Lower lobe of right lung (tissue), 2 donors: ENCODE results near the gene TMEM134. TPM values are rescaled to one million over a fixed set of nuclear protein-coding genes. Genes with fewer than 3 reads are reported as not detected.
A peak's percentile ranks its signal among the peaks of the same experiment; 100 is the strongest.
"Not testable (repeated sequence)": the region's sequence is repeated elsewhere in the genome, so short reads cannot be mapped to it uniquely, and the experiment has no call there.

ENCODE experiments used
- ATAC-seq, 2 donors: fragments of 200-7000 bp; cut with Tn5 transposase; one replicate each; pipeline ENCODE4 v1.9.1; 2020 to 2022; ENCODE audit warnings: mild to moderate bottlenecking in 2 of 2, moderate library complexity in 2 of 2
- DNase-seq: peaks from one replicate; pipeline ENCODE4 v3.0.0-alpha.2; 2020
- H3K27ac ChIP-seq: fragments of 200-600 bp; one replicate; pipeline ENCODE4 v1.8.0; 2022
- H3K27me3 ChIP-seq: fragments of 200-600 bp; one replicate; pipeline ENCODE4 v1.8.0; 2022; ENCODE audit warnings: low read depth
- H3K36me3 ChIP-seq: fragments of 200-600 bp; one replicate; pipeline ENCODE4 v1.8.0; 2022; ENCODE audit warnings: mild to moderate bottlenecking
- H3K4me1 ChIP-seq: fragments of 200-600 bp; one replicate; pipeline ENCODE4 v1.8.0; 2022
- H3K4me3 ChIP-seq: fragments of 200-600 bp; one replicate; pipeline ENCODE4 v1.8.0; 2022; ENCODE audit warnings: mild to moderate bottlenecking
- H3K9me3 ChIP-seq: fragments of 200-600 bp; one replicate; pipeline ENCODE4 v1.8.0; 2022
- intact Hi-C: fragments of 100-400 bp; cut with DNase I; formaldehyde crosslinking; loops from one replicate; pipeline ENCODE4 v1.11.0; 2022
- total RNA-seq: library from RNA; stranded (reverse); fragmentation: NEBNext Ultra II Directional; extraction: Animal tissue kit (Norgen Biotek cat#: 25700); gene quantifications from one replicate; pipeline ENCODE4 v1.2.1, GENCODE V29; 2021
- TF ChIP-seq, protein P1 (sequence below): fragments of 200-600 bp; IDR thresholded peaks from one replicate; pipeline ENCODE4 v1.8.0; 2022; ENCODE audit warnings: antibody characterized with exemption, mild to moderate bottlenecking
- donor health status: DM: no; HTN: yes; CAD: no; lungs with severe emphysema.

The TMEM134 gene
- total RNA-seq, 1 donor from 2014 or later, result 49.1 TPM

DNA sequence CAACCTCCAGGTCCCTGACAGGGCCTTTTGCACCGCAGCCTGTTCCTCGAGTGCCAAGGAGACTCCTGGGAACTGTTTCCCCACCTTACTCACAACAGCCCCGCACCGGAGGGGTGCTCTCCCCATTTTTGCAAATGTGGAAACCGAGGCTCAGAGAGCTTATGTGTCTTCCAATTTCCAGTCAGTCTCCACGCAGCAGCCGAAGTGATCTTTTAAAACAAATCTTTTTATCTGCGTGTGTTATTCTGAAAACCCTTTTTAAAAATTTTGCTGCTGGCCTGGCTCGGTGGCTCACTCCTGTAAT lies 409 bp upstream of the TMEM134 start:
- DNase-seq, result no peak
- intact Hi-C loops, result no loop called here
- H3K36me3 ChIP-seq, result peaks cover 6% of the 10 kb centered on the region
- peak overlapping the region; percentile 92 for H3K27ac ChIP-seq
- TF ChIP-seq, protein P1, sequence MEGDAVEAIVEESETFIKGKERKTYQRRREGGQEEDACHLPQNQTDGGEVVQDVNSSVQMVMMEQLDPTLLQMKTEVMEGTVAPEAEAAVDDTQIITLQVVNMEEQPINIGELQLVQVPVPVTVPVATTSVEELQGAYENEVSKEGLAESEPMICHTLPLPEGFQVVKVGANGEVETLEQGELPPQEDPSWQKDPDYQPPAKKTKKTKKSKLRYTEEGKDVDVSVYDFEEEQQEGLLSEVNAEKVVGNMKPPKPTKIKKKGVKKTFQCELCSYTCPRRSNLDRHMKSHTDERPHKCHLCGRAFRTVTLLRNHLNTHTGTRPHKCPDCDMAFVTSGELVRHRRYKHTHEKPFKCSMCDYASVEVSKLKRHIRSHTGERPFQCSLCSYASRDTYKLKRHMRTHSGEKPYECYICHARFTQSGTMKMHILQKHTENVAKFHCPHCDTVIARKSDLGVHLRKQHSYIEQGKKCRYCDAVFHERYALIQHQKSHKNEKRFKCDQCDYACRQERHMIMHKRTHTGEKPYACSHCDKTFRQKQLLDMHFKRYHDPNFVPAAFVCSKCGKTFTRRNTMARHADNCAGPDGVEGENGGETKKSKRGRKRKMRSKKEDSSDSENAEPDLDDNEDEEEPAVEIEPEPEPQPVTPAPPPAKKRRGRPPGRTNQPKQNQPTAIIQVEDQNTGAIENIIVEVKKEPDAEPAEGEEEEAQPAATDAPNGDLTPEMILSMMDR, result no peak
- peaks cover 38% of the 10 kb centered on the region for H3K4me1 ChIP-seq
- H3K4me3 ChIP-seq, result peak overlapping the region; percentile 78
- no peaks in the 10 kb centered on the region for H3K9me3 ChIP-seq
- no peaks in the 10 kb centered on the region for H3K27me3 ChIP-seq
- ATAC-seq, result no peak

DNA sequence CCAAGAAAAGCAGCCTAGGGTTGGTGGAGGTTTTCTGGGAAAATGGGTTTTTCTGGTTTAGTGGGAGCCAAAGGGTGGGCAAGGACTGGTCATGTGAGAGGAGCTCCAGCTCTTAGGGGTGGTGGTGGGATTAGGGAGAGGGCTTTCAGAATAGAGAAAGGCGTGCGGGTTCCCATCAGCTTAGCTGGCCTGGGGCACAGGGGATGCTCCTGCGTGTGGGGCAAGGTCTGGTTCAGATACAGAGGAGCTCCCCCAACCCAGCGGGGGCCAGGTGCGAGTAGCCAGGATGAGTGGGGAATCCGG lies 644 bp downstream of the TMEM134 start:
- Histone ChIP-seq H3K9me3 (no peaks in the 10 kb centered on the region), H3K36me3 (peaks cover 6% of the 10 kb centered on the region), H3K27ac (peak overlapping the region; percentile 92), H3K4me1 (peaks cover 49% of the 10 kb centered on the region), H3K4me3 (peak overlapping the region; percentile 78), H3K27me3 (no peaks in the 10 kb centered on the region)
- ATAC-seq (peak in 1 of 2 donors; percentile 0), DNase-seq (no peak)
- intact Hi-C loops, result no loop called here
- TF ChIP-seq, protein P1, result no peak

DNA sequence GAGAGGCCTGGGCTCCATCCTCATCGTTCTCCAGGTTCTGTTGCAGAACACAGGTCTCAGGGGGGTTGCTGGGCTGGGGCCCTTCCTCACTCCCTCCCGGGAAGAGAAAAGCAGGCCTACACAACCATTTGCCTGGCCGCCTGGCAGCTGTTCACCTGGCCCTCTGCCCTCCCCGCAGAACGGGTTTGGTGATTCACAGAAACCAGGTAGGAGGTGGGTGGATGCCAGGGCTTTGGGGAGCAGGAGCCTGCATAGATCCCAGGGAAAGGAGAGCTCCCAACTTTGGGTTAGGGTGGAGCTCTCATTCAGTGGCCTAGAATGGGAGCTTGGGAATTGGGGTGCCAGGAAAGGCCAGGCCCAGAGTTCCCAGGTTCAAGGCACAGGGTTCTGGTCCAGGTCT lies 995 bp downstream of the TMEM134 start:
- H3K36me3 ChIP-seq, result peaks cover 6% of the 10 kb centered on the region
- TF ChIP-seq, protein P1, result no peak
- peak overlapping the region; percentile 78 for H3K4me3 ChIP-seq
- peak overlapping the region; percentile 92 for H3K27ac ChIP-seq
- DNase-seq (peak; percentile 84), ATAC-seq (peak; percentile 14 to 54)
- peaks cover 49% of the 10 kb centered on the region for H3K4me1 ChIP-seq
- H3K9me3 ChIP-seq, result no peaks in the 10 kb centered on the region
- intact Hi-C loops, result no loop called here
- H3K27me3 ChIP-seq, result no peaks in the 10 kb centered on the region

DNA sequence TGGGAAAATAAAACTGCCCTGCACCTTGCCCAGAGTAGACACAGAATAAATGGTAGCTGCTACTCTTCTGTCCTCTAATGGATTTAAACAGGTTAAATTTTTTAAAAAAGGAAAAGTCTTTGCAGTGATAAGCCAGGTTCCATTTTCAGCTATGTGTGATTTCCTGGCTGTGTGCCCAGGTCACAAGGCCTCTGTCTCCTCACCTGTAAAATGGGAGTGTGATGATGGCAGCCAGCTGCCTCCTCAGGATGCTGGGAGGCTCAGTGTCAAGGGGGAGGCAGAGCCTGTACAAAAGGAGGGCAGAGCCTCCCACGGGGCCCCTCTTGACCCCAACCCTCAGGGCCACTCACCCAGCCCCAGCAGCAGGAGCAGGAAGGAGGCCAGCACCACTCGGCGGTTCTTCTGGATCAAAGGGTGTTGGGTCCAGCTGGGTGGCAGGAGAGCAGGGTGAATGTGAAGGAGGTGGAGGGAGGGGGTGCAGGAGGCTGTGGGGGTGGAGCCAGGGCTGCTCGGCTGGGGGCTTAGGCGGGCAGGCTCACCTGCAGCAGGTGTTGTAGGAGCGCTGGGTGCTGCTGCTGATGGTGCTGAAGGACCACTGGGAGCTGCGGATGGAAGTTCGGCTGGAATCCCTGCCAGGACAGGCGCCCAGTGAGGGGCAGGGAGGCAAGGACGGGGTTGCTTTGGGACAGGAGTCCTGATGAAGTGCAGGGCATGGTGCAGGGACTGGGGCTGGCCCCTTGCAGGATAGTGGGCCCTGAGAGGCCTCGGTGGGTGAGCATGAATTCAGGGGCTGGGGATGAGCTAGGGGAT lies 1.9 kb downstream of the TMEM134 start:
- ATAC-seq, result no peak
- intact Hi-C loops, result no loop called here
- Histone ChIP-seq H3K36me3 (peaks cover 6% of the 10 kb centered on the region), H3K4me1 (peaks cover 49% of the 10 kb centered on the region), H3K27me3 (no peaks in the 10 kb centered on the region), H3K4me3 (peak overlapping the region; percentile 78), H3K27ac (peak overlapping the region; percentile 92), H3K9me3 (no peaks in the 10 kb centered on the region)
- TF ChIP-seq, protein P1, result no peak
- DNase-seq, result no peak

DNA sequence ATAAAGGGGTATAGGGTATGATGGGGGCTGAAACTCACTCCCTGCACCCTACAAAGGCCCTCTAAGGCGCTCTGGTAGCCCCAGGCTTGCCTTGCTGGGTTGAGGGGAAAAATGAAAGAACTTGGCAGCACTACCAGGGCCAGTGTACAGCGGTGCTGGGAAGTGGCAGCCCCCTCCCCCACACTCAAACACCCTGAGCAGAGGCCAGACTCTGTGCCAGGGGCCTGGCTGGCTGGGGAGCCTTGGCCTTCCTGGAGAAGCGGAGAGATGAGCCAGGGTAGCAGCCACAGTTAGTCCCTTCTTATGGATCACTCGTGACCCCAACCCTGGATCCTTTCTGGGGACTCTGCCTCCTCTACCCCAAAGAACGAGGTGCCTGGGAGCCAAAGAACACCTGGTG lies 2.7 kb downstream of the TMEM134 start:
- H3K4me1 ChIP-seq, result peaks cover 49% of the 10 kb centered on the region
- DNase-seq (no peak), ATAC-seq (no peak)
- intact Hi-C loops, result no loop called here
- no peaks in the 10 kb centered on the region for H3K9me3 ChIP-seq
- no peak overlapping the region for H3K27ac ChIP-seq
- H3K4me3 ChIP-seq, result no peak overlapping the region
- TF ChIP-seq, protein P1, result no peak
- H3K27me3 ChIP-seq, result no peaks in the 10 kb centered on the region
- H3K36me3 ChIP-seq, result peaks cover 6% of the 10 kb centered on the region

DNA sequence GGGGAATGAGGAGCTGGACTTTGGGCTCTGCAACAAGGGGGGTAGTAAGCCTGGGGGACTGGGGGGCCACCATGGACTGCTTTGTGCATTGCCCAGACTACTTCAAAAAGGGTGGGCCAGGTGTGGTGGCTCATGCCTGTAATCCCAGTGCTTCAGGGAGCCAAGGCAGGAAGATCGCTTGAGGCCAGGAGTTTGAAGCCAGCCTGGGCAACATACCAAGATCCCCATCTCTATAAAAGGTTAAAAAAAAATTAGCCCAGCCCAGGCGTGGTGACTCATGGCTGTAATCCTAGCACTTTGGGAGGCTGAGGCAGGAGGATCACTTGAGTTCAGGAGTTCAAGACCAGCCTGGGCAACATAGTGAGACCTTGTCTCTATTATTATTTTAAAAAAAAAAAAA lies 3.5 kb downstream of the TMEM134 start:
- DNase-seq, H3K27me3 ChIP-seq, H3K36me3 ChIP-seq, H3K9me3 ChIP-seq, intact Hi-C loops, ATAC-seq: not testable (repeated sequence)
- H3K4me3 ChIP-seq, result peak overlapping the region; percentile 67
- H3K4me1 ChIP-seq, result peaks cover 49% of the 10 kb centered on the region
- H3K27ac ChIP-seq, result peak overlapping the region; percentile 93
